ENCODE data around the gene SLC35G6. TPM values are rescaled to one million over a fixed set of nuclear protein-coding genes. Genes with fewer than 3 reads are reported as not detected.

SLC35G6 gene
- total and polyA plus RNA-seq, 2 of the 13 experiments (the other 11 are each of a cell fraction or from before 2014, with no cell fraction given) = 0.07 TPM; not detected in 1

- TF ChIP-seq ZNF354B (CRISPR knock-in tag; IDR thresholded peaks at IDR 0.05) = no peak
- no peak for TF ChIP-seq ZNF781 (CRISPR knock-in tag; IDR thresholded peaks at IDR 0.05; ENCODE audit: borderline replicate concordance, not compliant biosample characterization)
- TF ChIP-seq, protein P1, sequence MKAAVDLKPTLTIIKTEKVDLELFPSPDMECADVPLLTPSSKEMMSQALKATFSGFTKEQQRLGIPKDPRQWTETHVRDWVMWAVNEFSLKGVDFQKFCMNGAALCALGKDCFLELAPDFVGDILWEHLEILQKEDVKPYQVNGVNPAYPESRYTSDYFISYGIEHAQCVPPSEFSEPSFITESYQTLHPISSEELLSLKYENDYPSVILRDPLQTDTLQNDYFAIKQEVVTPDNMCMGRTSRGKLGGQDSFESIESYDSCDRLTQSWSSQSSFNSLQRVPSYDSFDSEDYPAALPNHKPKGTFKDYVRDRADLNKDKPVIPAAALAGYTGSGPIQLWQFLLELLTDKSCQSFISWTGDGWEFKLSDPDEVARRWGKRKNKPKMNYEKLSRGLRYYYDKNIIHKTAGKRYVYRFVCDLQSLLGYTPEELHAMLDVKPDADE (CRISPR knock-in tag; IDR thresholded peaks at IDR 0.05) = no peak
- TF ChIP-seq SOX6 (IDR thresholded peaks at IDR 0.05) = no peak
- no peak for TF ChIP-seq SOX6 (CRISPR knock-in tag; IDR thresholded peaks at IDR 0.05)
- TF ChIP-seq, protein P2, sequence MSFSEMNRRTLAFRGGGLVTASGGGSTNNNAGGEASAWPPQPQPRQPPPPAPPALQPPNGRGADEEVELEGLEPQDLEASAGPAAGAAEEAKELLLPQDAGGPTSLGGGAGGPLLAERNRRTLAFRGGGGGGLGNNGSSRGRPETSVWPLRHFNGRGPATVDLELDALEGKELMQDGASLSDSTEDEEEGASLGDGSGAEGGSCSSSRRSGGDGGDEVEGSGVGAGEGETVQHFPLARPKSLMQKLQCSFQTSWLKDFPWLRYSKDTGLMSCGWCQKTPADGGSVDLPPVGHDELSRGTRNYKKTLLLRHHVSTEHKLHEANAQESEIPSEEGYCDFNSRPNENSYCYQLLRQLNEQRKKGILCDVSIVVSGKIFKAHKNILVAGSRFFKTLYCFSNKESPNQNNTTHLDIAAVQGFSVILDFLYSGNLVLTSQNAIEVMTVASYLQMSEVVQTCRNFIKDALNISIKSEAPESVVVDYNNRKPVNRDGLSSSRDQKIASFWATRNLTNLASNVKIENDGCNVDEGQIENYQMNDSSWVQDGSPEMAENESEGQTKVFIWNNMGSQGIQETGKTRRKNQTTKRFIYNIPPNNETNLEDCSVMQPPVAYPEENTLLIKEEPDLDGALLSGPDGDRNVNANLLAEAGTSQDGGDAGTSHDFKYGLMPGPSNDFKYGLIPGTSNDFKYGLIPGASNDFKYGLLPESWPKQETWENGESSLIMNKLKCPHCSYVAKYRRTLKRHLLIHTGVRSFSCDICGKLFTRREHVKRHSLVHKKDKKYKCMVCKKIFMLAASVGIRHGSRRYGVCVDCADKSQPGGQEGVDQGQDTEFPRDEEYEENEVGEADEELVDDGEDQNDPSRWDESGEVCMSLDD (CRISPR knock-in tag; IDR thresholded peaks at IDR 0.05; ENCODE audit: borderline replicate concordance) = no peak
- no peak for TF ChIP-seq ZNF703 (CRISPR knock-in tag; IDR thresholded peaks at IDR 0.05; ENCODE audit: borderline replicate concordance)
- TF ChIP-seq ZNF614 (CRISPR knock-in tag; IDR thresholded peaks at IDR 0.05; ENCODE audit: borderline replicate concordance) = no peak
- TF ChIP-seq ZNF788 (CRISPR knock-in tag; IDR thresholded peaks at IDR 0.05; ENCODE audit: borderline replicate concordance) = no peak
- no peak for TF ChIP-seq ZNF275 (CRISPR knock-in tag; IDR thresholded peaks at IDR 0.05; ENCODE audit: borderline replicate concordance)
- TF ChIP-seq TAF1 (CRISPR knock-in tag; IDR thresholded peaks at IDR 0.05) = peak; percentile 21; the same call in 1 of the 2 replicates
- TF ChIP-seq ZNF883 (CRISPR knock-in tag; IDR thresholded peaks at IDR 0.05; ENCODE audit: not compliant biosample characterization) = no peak
- TF ChIP-seq SALL2 (CRISPR knock-in tag; IDR thresholded peaks at IDR 0.05) = no peak
- TF ChIP-seq GABPA (IDR thresholded peaks at IDR 0.05; ENCODE audit: low read depth, low read length) = no peak
- TF ChIP-seq GABPA (CRISPR knock-in tag; IDR thresholded peaks at IDR 0.05; ENCODE audit: low read depth) = no peak
- TF ChIP-seq MTA1 (CRISPR knock-in tag; IDR thresholded peaks at IDR 0.05; ENCODE audit: borderline replicate concordance) = peak; percentile 64; the same call in 1 of the 2 replicates
- TF ChIP-seq TOPORS (CRISPR knock-in tag; IDR thresholded peaks at IDR 0.05) = no peak
- TF ChIP-seq HNF4G (IDR thresholded peaks at IDR 0.05; ENCODE audit: borderline replicate concordance, low read depth, low read length) = no peak
- TF ChIP-seq HNF4G (CRISPR knock-in tag; IDR thresholded peaks at IDR 0.05; ENCODE audit: borderline replicate concordance, low read depth) = no peak
- no peak for TF ChIP-seq ZNF256 (CRISPR knock-in tag; conservative IDR thresholded peaks at IDR 0.05)
- no peak for TF ChIP-seq ZFP36 (IDR thresholded peaks at IDR 0.05; ENCODE audit: borderline replicate concordance, low read depth, low read length, partially characterized antibody)
- TF ChIP-seq ZNF264 (CRISPR knock-in tag; IDR thresholded peaks at IDR 0.05) = no peak
- TF ChIP-seq FOXJ3 (CRISPR knock-in tag; IDR thresholded peaks at IDR 0.05; ENCODE audit: borderline replicate concordance) = no peak
- no peak for TF ChIP-seq BHLHE40 (IDR thresholded peaks at IDR 0.05; ENCODE audit: low read length)
- peak; percentile 55; the same call in 1 of the 2 replicates for TF ChIP-seq MYC (CRISPR knock-in tag; IDR thresholded peaks at IDR 0.05; ENCODE audit: borderline replicate concordance)
- TF ChIP-seq NFE2L1 (CRISPR knock-in tag; IDR thresholded peaks at IDR 0.05; ENCODE audit: borderline replicate concordance) = no peak
Observed at GRCh38 chr17:7477392-7478275, 3.6 kb upstream of the SLC35G6 start (continued).

All from HepG2 (cell line).